HEK293 (cell line): Measurements from ENCODE around the gene CHRNA4.

Experiments
- GLIS1 ChIP-seq: fragments of 450-650 bp; formaldehyde crosslinking; IDR thresholded peaks from 2 replicates; pipeline ENCODE4 v1.5.1; 2016; ENCODE audit warnings: missing biosample characterization, missing genetic modification characterization
- KLF9 ChIP-seq: fragments of 450-650 bp; formaldehyde crosslinking; IDR thresholded peaks from 2 replicates; pipeline ENCODE4 v1.5.1; 2016; ENCODE audit warnings: missing biosample characterization, missing genetic modification characterization, low read depth
- MEIS1 ChIP-seq: sonication (generic); formaldehyde crosslinking; IDR thresholded peaks from 2 replicates; pipeline ENCODE4 v1.8.1; 2022; ENCODE audit warnings: missing genetic modification reagents, mild to moderate bottlenecking, borderline replicate concordance
- SETDB1 ChIP-seq: IDR thresholded peaks from one replicate; pipeline ENCODE4 v1.6.1; 2017; ENCODE audit warnings: mild to moderate bottlenecking, low read length, moderate library complexity, mixed read lengths; ENCODE audit not compliant: insufficient read length
- ZNF114 ChIP-seq: fragments of 450-650 bp; formaldehyde crosslinking; IDR thresholded peaks from 2 replicates; pipeline ENCODE4 v1.5.0; 2017; ENCODE audit warnings: missing biosample characterization, missing genetic modification characterization
- ZNF16 ChIP-seq: fragments of 450-650 bp; formaldehyde crosslinking; IDR thresholded peaks from 2 replicates; pipeline ENCODE4 v1.5.1; 2016; ENCODE audit warnings: low read depth, missing biosample characterization, missing genetic modification characterization
- ZNF37A ChIP-seq: fragments of 450-650 bp; IDR thresholded peaks from 2 replicates; pipeline ENCODE4 v1.5.1; 2018; ENCODE audit warnings: missing biosample characterization, missing genetic modification characterization
- ZNF555 ChIP-seq: fragments of 450-650 bp; formaldehyde crosslinking; conservative IDR thresholded peaks from 2 replicates; pipeline ENCODE4 v1.5.1; 2017; ENCODE audit warnings: missing biosample characterization, mild to moderate bottlenecking, missing genetic modification characterization, inconsistent platforms
- ZNF785 ChIP-seq: fragments of 450-650 bp; formaldehyde crosslinking; IDR thresholded peaks from 2 replicates; pipeline ENCODE4 v1.5.1; 2016; ENCODE audit warnings: missing biosample characterization, missing genetic modification characterization
- TF ChIP-seq, protein P1 (sequence below): fragments of 450-650 bp; formaldehyde crosslinking; IDR thresholded peaks from 2 replicates; pipeline ENCODE4 v1.5.1; 2016; ENCODE audit warnings: missing biosample characterization, missing genetic modification characterization
- TF ChIP-seq, protein P2 (sequence below): fragments of 450-650 bp; formaldehyde crosslinking; IDR thresholded peaks from 2 replicates; pipeline ENCODE4 v1.5.1; 2017; ENCODE audit warnings: missing biosample characterization, missing genetic modification characterization
- TF ChIP-seq, protein P3 (sequence below): fragments of 450-650 bp; formaldehyde crosslinking; IDR thresholded peaks from 2 replicates; pipeline ENCODE4 v1.5.1; 2016; ENCODE audit warnings: missing biosample characterization, missing genetic modification characterization
- TF ChIP-seq, protein P4 (sequence below): fragments of 450-650 bp; formaldehyde crosslinking; IDR thresholded peaks from 2 replicates; pipeline ENCODE4 v1.5.1; 2016; ENCODE audit warnings: missing biosample characterization, missing genetic modification characterization

DNA sequence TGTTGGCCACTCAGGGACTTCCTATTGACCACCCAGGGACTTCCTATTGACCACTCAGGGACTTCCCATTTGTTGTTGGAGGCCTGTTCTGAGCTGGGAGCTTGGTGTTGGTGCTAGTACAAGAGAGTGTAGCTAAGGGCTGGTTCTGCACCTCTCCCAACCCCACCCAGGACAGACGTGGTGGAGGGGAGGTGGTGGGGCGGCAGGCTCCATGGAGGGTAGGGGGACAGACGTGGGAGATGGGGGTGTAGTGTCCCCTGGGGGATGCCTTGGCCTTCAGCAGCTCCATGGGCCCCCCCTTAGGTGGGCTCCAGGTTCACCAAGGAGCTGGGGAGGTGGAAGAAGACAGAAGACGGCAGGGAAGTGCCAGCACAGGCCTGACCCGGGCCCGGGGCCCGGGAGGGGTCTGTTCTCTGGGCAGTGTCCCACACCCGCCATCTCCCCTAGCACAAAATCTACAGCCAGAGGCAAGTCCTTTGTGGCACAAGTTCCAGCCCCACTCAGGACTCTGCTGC is 33.9 kb downstream of the CHRNA4 start:
- TF ChIP-seq KLF9 (tag by site-specific recombination) (no peak), ZNF37A (no peak), GLIS1 (tag by site-specific recombination) (no peak), ZNF785 (tag by site-specific recombination) (no peak), SETDB1 (no peak), ZNF555 (no peak), ZNF16 (tag by site-specific recombination) (no peak), ZNF114 (no peak), MEIS1 (CRISPR knock-in tag) (no peak)
- TF ChIP-seq, protein P1, sequence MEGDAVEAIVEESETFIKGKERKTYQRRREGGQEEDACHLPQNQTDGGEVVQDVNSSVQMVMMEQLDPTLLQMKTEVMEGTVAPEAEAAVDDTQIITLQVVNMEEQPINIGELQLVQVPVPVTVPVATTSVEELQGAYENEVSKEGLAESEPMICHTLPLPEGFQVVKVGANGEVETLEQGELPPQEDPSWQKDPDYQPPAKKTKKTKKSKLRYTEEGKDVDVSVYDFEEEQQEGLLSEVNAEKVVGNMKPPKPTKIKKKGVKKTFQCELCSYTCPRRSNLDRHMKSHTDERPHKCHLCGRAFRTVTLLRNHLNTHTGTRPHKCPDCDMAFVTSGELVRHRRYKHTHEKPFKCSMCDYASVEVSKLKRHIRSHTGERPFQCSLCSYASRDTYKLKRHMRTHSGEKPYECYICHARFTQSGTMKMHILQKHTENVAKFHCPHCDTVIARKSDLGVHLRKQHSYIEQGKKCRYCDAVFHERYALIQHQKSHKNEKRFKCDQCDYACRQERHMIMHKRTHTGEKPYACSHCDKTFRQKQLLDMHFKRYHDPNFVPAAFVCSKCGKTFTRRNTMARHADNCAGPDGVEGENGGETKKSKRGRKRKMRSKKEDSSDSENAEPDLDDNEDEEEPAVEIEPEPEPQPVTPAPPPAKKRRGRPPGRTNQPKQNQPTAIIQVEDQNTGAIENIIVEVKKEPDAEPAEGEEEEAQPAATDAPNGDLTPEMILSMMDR (tag by site-specific recombination): no peak
- TF ChIP-seq, protein P2, sequence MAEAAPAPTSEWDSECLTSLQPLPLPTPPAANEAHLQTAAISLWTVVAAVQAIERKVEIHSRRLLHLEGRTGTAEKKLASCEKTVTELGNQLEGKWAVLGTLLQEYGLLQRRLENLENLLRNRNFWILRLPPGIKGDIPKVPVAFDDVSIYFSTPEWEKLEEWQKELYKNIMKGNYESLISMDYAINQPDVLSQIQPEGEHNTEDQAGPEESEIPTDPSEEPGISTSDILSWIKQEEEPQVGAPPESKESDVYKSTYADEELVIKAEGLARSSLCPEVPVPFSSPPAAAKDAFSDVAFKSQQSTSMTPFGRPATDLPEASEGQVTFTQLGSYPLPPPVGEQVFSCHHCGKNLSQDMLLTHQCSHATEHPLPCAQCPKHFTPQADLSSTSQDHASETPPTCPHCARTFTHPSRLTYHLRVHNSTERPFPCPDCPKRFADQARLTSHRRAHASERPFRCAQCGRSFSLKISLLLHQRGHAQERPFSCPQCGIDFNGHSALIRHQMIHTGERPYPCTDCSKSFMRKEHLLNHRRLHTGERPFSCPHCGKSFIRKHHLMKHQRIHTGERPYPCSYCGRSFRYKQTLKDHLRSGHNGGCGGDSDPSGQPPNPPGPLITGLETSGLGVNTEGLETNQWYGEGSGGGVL (tag by site-specific recombination): no peak
- TF ChIP-seq, protein P3, sequence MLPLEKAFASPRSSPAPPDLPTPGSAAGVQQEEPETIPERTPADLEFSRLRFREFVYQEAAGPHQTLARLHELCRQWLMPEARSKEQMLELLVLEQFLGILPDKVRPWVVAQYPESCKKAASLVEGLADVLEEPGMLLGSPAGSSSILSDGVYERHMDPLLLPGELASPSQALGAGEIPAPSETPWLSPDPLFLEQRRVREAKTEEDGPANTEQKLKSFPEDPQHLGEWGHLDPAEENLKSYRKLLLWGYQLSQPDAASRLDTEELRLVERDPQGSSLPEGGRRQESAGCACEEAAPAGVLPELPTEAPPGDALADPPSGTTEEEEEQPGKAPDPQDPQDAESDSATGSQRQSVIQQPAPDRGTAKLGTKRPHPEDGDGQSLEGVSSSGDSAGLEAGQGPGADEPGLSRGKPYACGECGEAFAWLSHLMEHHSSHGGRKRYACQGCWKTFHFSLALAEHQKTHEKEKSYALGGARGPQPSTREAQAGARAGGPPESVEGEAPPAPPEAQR (tag by site-specific recombination): no peak
- TF ChIP-seq, protein P4, sequence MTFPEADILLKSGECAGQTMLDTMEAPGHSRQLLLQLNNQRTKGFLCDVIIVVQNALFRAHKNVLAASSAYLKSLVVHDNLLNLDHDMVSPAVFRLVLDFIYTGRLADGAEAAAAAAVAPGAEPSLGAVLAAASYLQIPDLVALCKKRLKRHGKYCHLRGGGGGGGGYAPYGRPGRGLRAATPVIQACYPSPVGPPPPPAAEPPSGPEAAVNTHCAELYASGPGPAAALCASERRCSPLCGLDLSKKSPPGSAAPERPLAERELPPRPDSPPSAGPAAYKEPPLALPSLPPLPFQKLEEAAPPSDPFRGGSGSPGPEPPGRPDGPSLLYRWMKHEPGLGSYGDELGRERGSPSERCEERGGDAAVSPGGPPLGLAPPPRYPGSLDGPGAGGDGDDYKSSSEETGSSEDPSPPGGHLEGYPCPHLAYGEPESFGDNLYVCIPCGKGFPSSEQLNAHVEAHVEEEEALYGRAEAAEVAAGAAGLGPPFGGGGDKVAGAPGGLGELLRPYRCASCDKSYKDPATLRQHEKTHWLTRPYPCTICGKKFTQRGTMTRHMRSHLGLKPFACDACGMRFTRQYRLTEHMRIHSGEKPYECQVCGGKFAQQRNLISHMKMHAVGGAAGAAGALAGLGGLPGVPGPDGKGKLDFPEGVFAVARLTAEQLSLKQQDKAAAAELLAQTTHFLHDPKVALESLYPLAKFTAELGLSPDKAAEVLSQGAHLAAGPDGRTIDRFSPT (tag by site-specific recombination): no peak
